OCI-LY7 (cell line): ENCODE data around the gene BACH2. TPM values are rescaled to one million over a fixed set of nuclear protein-coding genes. Genes with fewer than 3 reads are reported as not detected.
"Not testable (repeated sequence)": the region's sequence is repeated elsewhere in the genome, so short reads cannot be mapped to it uniquely, and the experiment has no call there.

ENCODE experiments used
- BruUV-seq: library from RNA; stranded (reverse); fragments of 400-500 nt; replicated peaks from 2 replicates; lab custom pipeline; 2021; lab: Mats Ljungman, UMichigan
- CTCF ChIA-PET: fragments of 300-600 bp; sonication (Branson Sonifier 250); formaldehyde crosslinking; loops from one replicate; lab custom pipeline; 2022; ENCODE audit warnings: antibody characterized with exemption; ENCODE audit not compliant: unreplicated experiment; lab: Charles Lee
- POLR2A ChIA-PET: fragments of 300-600 bp; sonication (Branson Sonifier 250); formaldehyde crosslinking; loops from one replicate; lab custom pipeline; 2022; ENCODE audit warnings: antibody characterized with exemption; lab: Charles Lee
- DNase-seq: peaks from one replicate; pipeline ENCODE4 v3.0.0-alpha.2; 2015; ENCODE audit warnings: low spot score
- H2AFZ ChIP-seq: fragments of 200-600 bp; sonication (generic), shearing (Covaris generic); 2 replicates; pipeline ENCODE4 v1.6.1; 2014; ENCODE audit warnings: mild to moderate bottlenecking, antibody characterized with exemption, low read length, moderate library complexity
- H3K27ac ChIP-seq: fragments of 200-600 bp; sonication (generic); 2 replicates; pipeline ENCODE4 v1.5.1; 2014; ENCODE audit warnings: mixed run types, low read depth, mild to moderate bottlenecking, moderate library complexity, low read length, inconsistent platforms; ENCODE audit not compliant: poor library complexity, severe bottlenecking
- H3K36me3 ChIP-seq: fragments of 200-600 bp; sonication (generic); 2 replicates; pipeline ENCODE4 v1.6.1; 2014; ENCODE audit warnings: mild to moderate bottlenecking, antibody characterized with exemption, low read length, moderate library complexity, mixed read lengths; ENCODE audit not compliant: insufficient read depth
- H3K4me1 ChIP-seq: fragments of 200-600 bp; sonication (generic); 2 replicates; pipeline ENCODE4 v1.5.1; 2014; ENCODE audit warnings: mild to moderate bottlenecking, low read length; ENCODE audit not compliant: insufficient read depth, poor library complexity, severe bottlenecking
- H3K4me2 ChIP-seq: fragments of 200-600 bp; sonication (generic); 2 replicates; pipeline ENCODE4 v1.6.1; 2014; ENCODE audit warnings: mild to moderate bottlenecking, low read length
- H3K4me3 ChIP-seq: fragments of 200-600 bp; sonication (generic); 2 replicates; pipeline ENCODE4 v1.5.1; 2014; ENCODE audit warnings: mild to moderate bottlenecking, low read depth, low read length; ENCODE audit not compliant: poor library complexity, severe bottlenecking
- H3K79me2 ChIP-seq: fragments of 200-600 bp; sonication (generic); 2 replicates; pipeline ENCODE4 v1.6.1; 2016; ENCODE audit warnings: low read depth, mild to moderate bottlenecking, low read length, moderate library complexity, mixed read lengths; ENCODE audit not compliant: insufficient read depth
- H3K9me2 ChIP-seq: fragments of 200-600 bp; sonication (generic); 2 replicates; pipeline ENCODE4 v1.6.1; 2016; ENCODE audit warnings: mild to moderate bottlenecking, low read length, mixed read lengths; ENCODE audit not compliant: insufficient read depth
- H3K9me3 ChIP-seq: fragments of 200-600 bp; sonication (generic); 2 replicates; pipeline ENCODE4 v1.6.1; 2014; ENCODE audit warnings: mild to moderate bottlenecking, mixed run types, low read length, mixed read lengths
- H4K20me1 ChIP-seq: fragments of 200-600 bp; sonication (generic); 2 replicates; pipeline ENCODE4 v1.6.1; 2014; ENCODE audit warnings: mild to moderate bottlenecking, antibody characterized with exemption, low read length, moderate library complexity, mixed read lengths; ENCODE audit not compliant: insufficient read depth
- CTCF ChIP-seq: fragments of 200-600 bp; sonication (generic); conservative IDR thresholded peaks from 2 replicates; pipeline ENCODE4 v1.5.1; 2014; ENCODE audit warnings: mild to moderate bottlenecking, antibody characterized with exemption, low read length, moderate library complexity, mixed read lengths
- EZH2phosphoT487 ChIP-seq: fragments of 200-600 bp; sonication (generic); IDR thresholded peaks from 2 replicates; pipeline ENCODE4 v1.6.1; 2018; ENCODE audit warnings: low read depth, borderline replicate concordance, mild to moderate bottlenecking, mixed run types, antibody characterized with exemption, low read length, moderate library complexity, mixed read lengths
- intact Hi-C: fragments of 100-400 bp; cut with micrococcal nuclease; formaldehyde crosslinking; loops from one replicate; pipeline ENCODE4 v1.10.0; 2022; ENCODE audit not compliant: unreplicated experiment
- total RNA-seq, 2 experiments: library from RNA; depleted of rRNA in 1 of 2; stranded (reverse); fragments of >200 nt in 1 of 2; shearing (Covaris generic) in 1 of 2; gene quantifications; 2 replicates each; pipeline ENCODE4 v1.2.3, GENCODE V29; 2014 to 2022

Gene BACH2
- total RNA-seq, 2 experiments from 2014 or later: 92.0 to 163 TPM

GRCh38 chr6:90338409-90338808 lies 41.8 kb upstream of the BACH2 start:
- POLR2A ChIA-PET: interaction anchor here (0.6 to 1.3 kb wide), 7 partner anchors 8 to 36 kb away, joined by 3 to 9 read pairs (median 4); no protein-coding TSS in a partner anchor
- no TSS peak for BruUV-seq
- no peak overlapping the region for H3K4me3 ChIP-seq
- no peaks in the 10 kb centered on the region for H4K20me1 ChIP-seq
- no peaks in the 10 kb centered on the region for H3K79me2 ChIP-seq
- H3K27ac ChIP-seq: no peak overlapping the region
- peaks cover 18% of the 10 kb centered on the region; the same call in 1 of the 2 replicates for H3K9me3 ChIP-seq
- CTCF ChIA-PET: no interaction called here
- no peaks in the 10 kb centered on the region for H3K9me2 ChIP-seq
- peaks cover 2% of the 10 kb centered on the region; the same call in 1 of the 2 replicates for H3K36me3 ChIP-seq
- no peak for DNase-seq
- intact Hi-C loops: no loop called here
- no peak for TF ChIP-seq EZH2phosphoT487
- TF ChIP-seq CTCF: no peak
- H3K4me2 ChIP-seq: no peak overlapping the region
- H3K4me1 ChIP-seq: no peaks in the 10 kb centered on the region
- H2AFZ ChIP-seq: no peak overlapping the region

- no TSS peak for BruUV-seq
- ChIA-PET CTCF (no interaction called here), POLR2A (interaction anchor here (0.5 to 1.4 kb wide), 6 partner anchors 8 to 33 kb away, joined by 3 to 7 read pairs (median 3); no protein-coding TSS in a partner anchor)
- Histone ChIP-seq H3K4me3 (no peak overlapping the region), H3K9me2 (no peaks in the 10 kb centered on the region), H4K20me1 (no peaks in the 10 kb centered on the region), H3K27ac (no peak overlapping the region), H3K4me2 (no peak overlapping the region), H2AFZ (no peak overlapping the region), H3K9me3 (peaks cover 18% of the 10 kb centered on the region; the same call in 1 of the 2 replicates), H3K79me2 (no peaks in the 10 kb centered on the region), H3K36me3 (peaks cover 3% of the 10 kb centered on the region; the same call in 1 of the 2 replicates), H3K4me1 (no peaks in the 10 kb centered on the region)
- DNase-seq: no peak
- TF ChIP-seq EZH2phosphoT487 (no peak), CTCF (no peak)
- intact Hi-C loops: no loop called here
Observed at GRCh38 chr6:90336388-90336947, 39.8 kb upstream of the BACH2 start.

GRCh38 chr6:90333928-90334327 lies 37.3 kb upstream of the BACH2 start:
- Histone ChIP-seq H3K9me2 (no peaks in the 10 kb centered on the region), H3K36me3 (peaks cover 3% of the 10 kb centered on the region; the same call in 1 of the 2 replicates), H3K4me3 (no peak overlapping the region), H4K20me1 (no peaks in the 10 kb centered on the region), H3K4me1 (peaks cover 11% of the 10 kb centered on the region), H2AFZ (no peak overlapping the region), H3K4me2 (no peak overlapping the region), H3K9me3 (0 out of 2 replicates have a peak, but pooled peaks cover 8% of the 10 kb centered on the region), H3K27ac (no peak overlapping the region), H3K79me2 (no peaks in the 10 kb centered on the region)
- DNase-seq: no peak
- TF ChIP-seq CTCF (no peak), EZH2phosphoT487 (no peak)
- intact Hi-C loops: no loop called here
- POLR2A ChIA-PET: interaction anchor here (1.1 to 1.5 kb wide), 3 partner anchors 9 to 14 kb away, joined by 3 to 4 read pairs (median 4); no protein-coding TSS in a partner anchor
- CTCF ChIA-PET: no interaction called here
- no TSS peak for BruUV-seq

- intact Hi-C loops, H2AFZ ChIP-seq, H3K4me2 ChIP-seq, H3K9me2 ChIP-seq, CTCF ChIA-PET, DNase-seq, H3K36me3 ChIP-seq, H3K4me3 ChIP-seq, H3K79me2 ChIP-seq, H3K27ac ChIP-seq, H4K20me1 ChIP-seq, H3K9me3 ChIP-seq, BruUV-seq: not testable (repeated sequence)
- peaks cover 14% of the 10 kb centered on the region for H3K4me1 ChIP-seq
- POLR2A ChIA-PET: interaction anchor here (1.1 to 2.1 kb wide), 4 partner anchors 10 to 14 kb away, joined by 3 to 9 read pairs (median 4); no protein-coding TSS in a partner anchor
Observed at GRCh38 chr6:90332978-90333543, 36.4 kb upstream of the BACH2 start.
